OCI-LY7 (cell line): Measurements from ENCODE around the gene TLE1. TPM values are rescaled to one million over a fixed set of nuclear protein-coding genes. Genes with fewer than 3 reads are reported as not detected.

Source experiments
- BruUV-seq: library from RNA; stranded (reverse); fragments of 400-500 nt; replicated peaks from 2 replicates; lab custom pipeline; 2021; lab: Mats Ljungman, UMichigan
- CTCF ChIA-PET: fragments of 300-600 bp; sonication (Branson Sonifier 250); formaldehyde crosslinking; loops from one replicate; lab custom pipeline; 2022; ENCODE audit warnings: antibody characterized with exemption; ENCODE audit not compliant: unreplicated experiment; lab: Charles Lee
- POLR2A ChIA-PET: fragments of 300-600 bp; sonication (Branson Sonifier 250); formaldehyde crosslinking; loops from one replicate; lab custom pipeline; 2022; ENCODE audit warnings: antibody characterized with exemption; lab: Charles Lee
- DNase-seq: peaks from one replicate; pipeline ENCODE4 v3.0.0-alpha.2; 2015; ENCODE audit warnings: low spot score
- H2AFZ ChIP-seq: fragments of 200-600 bp; sonication (generic), shearing (Covaris generic); 2 replicates; pipeline ENCODE4 v1.6.1; 2014; ENCODE audit warnings: mild to moderate bottlenecking, antibody characterized with exemption, low read length, moderate library complexity
- H3K27ac ChIP-seq: fragments of 200-600 bp; sonication (generic); 2 replicates; pipeline ENCODE4 v1.5.1; 2014; ENCODE audit warnings: mixed run types, low read depth, mild to moderate bottlenecking, moderate library complexity, low read length, inconsistent platforms; ENCODE audit not compliant: poor library complexity, severe bottlenecking
- H3K36me3 ChIP-seq: fragments of 200-600 bp; sonication (generic); 2 replicates; pipeline ENCODE4 v1.6.1; 2014; ENCODE audit warnings: mild to moderate bottlenecking, antibody characterized with exemption, low read length, moderate library complexity, mixed read lengths; ENCODE audit not compliant: insufficient read depth
- H3K4me1 ChIP-seq: fragments of 200-600 bp; sonication (generic); 2 replicates; pipeline ENCODE4 v1.5.1; 2014; ENCODE audit warnings: mild to moderate bottlenecking, low read length; ENCODE audit not compliant: insufficient read depth, poor library complexity, severe bottlenecking
- H3K4me2 ChIP-seq: fragments of 200-600 bp; sonication (generic); 2 replicates; pipeline ENCODE4 v1.6.1; 2014; ENCODE audit warnings: mild to moderate bottlenecking, low read length
- H3K4me3 ChIP-seq: fragments of 200-600 bp; sonication (generic); 2 replicates; pipeline ENCODE4 v1.5.1; 2014; ENCODE audit warnings: mild to moderate bottlenecking, low read depth, low read length; ENCODE audit not compliant: poor library complexity, severe bottlenecking
- H3K79me2 ChIP-seq: fragments of 200-600 bp; sonication (generic); 2 replicates; pipeline ENCODE4 v1.6.1; 2016; ENCODE audit warnings: low read depth, mild to moderate bottlenecking, low read length, moderate library complexity, mixed read lengths; ENCODE audit not compliant: insufficient read depth
- H3K9me2 ChIP-seq: fragments of 200-600 bp; sonication (generic); 2 replicates; pipeline ENCODE4 v1.6.1; 2016; ENCODE audit warnings: mild to moderate bottlenecking, low read length, mixed read lengths; ENCODE audit not compliant: insufficient read depth
- H3K9me3 ChIP-seq: fragments of 200-600 bp; sonication (generic); 2 replicates; pipeline ENCODE4 v1.6.1; 2014; ENCODE audit warnings: mild to moderate bottlenecking, mixed run types, low read length, mixed read lengths
- H4K20me1 ChIP-seq: fragments of 200-600 bp; sonication (generic); 2 replicates; pipeline ENCODE4 v1.6.1; 2014; ENCODE audit warnings: mild to moderate bottlenecking, antibody characterized with exemption, low read length, moderate library complexity, mixed read lengths; ENCODE audit not compliant: insufficient read depth
- CTCF ChIP-seq: fragments of 200-600 bp; sonication (generic); conservative IDR thresholded peaks from 2 replicates; pipeline ENCODE4 v1.5.1; 2014; ENCODE audit warnings: mild to moderate bottlenecking, antibody characterized with exemption, low read length, moderate library complexity, mixed read lengths
- EZH2phosphoT487 ChIP-seq: fragments of 200-600 bp; sonication (generic); IDR thresholded peaks from 2 replicates; pipeline ENCODE4 v1.6.1; 2018; ENCODE audit warnings: low read depth, borderline replicate concordance, mild to moderate bottlenecking, mixed run types, antibody characterized with exemption, low read length, moderate library complexity, mixed read lengths
- intact Hi-C: fragments of 100-400 bp; cut with micrococcal nuclease; formaldehyde crosslinking; loops from one replicate; pipeline ENCODE4 v1.10.0; 2022; ENCODE audit not compliant: unreplicated experiment
- total RNA-seq, 2 experiments: library from RNA; depleted of rRNA in 1 of 2; stranded (reverse); fragments of >200 nt in 1 of 2; shearing (Covaris generic) in 1 of 2; gene quantifications; 2 replicates each; pipeline ENCODE4 v1.2.3, GENCODE V29; 2014 to 2022

TLE1 gene
- total RNA-seq, 2 experiments from 2014 or later: 0.13 TPM; not detected in 1

- H4K20me1 ChIP-seq: no peaks in the 10 kb centered on the region
- no peak overlapping the region for H3K4me2 ChIP-seq
- no peak overlapping the region for H3K27ac ChIP-seq
- no peak overlapping the region for H3K4me3 ChIP-seq
- no peak for DNase-seq
- H3K9me3 ChIP-seq: no peaks in the 10 kb centered on the region
- H3K79me2 ChIP-seq: no peaks in the 10 kb centered on the region
- H2AFZ ChIP-seq: no peak overlapping the region
- intact Hi-C loops: no loop called here
- ChIA-PET CTCF (no interaction called here), POLR2A (no interaction called here)
- H3K36me3 ChIP-seq: no peaks in the 10 kb centered on the region
- H3K4me1 ChIP-seq: peaks cover 3% of the 10 kb centered on the region
- no peak for TF ChIP-seq EZH2phosphoT487
- no peak for TF ChIP-seq CTCF
- BruUV-seq: no TSS peak
- H3K9me2 ChIP-seq: no peaks in the 10 kb centered on the region
Measured at GRCh38 chr9:81729135-81729534, 39.8 kb upstream of the TLE1 start.

GRCh38 chr9:81724242-81724889 is 35.0 kb upstream of the TLE1 start:
- intact Hi-C loops: no loop called here
- no TSS peak for BruUV-seq

More at GRCh38 chr9:81724242-81724889, 35.0 kb upstream of the TLE1 start:
- Histone ChIP-seq H3K4me1 (peaks cover 3% of the 10 kb centered on the region), H3K4me2 (no peak overlapping the region), H3K9me3 (no peaks in the 10 kb centered on the region), H4K20me1 (no peaks in the 10 kb centered on the region), H3K4me3 (no peak overlapping the region), H2AFZ (no peak overlapping the region), H3K79me2 (no peaks in the 10 kb centered on the region), H3K36me3 (no peaks in the 10 kb centered on the region), H3K27ac (no peak overlapping the region), H3K9me2 (no peaks in the 10 kb centered on the region)
- no peak for DNase-seq
- CTCF ChIA-PET: no interaction called here
- POLR2A ChIA-PET: interaction anchor here (0.6 to 0.7 kb wide), 2 partner anchors 9 to 259 kb away, joined by 3 read pairs; no protein-coding TSS in a partner anchor
- TF ChIP-seq CTCF (no peak), EZH2phosphoT487 (no peak)
